GM21367 (cell line): ENCODE data around the gene RAP1GDS1.
"Not testable (repeated sequence)": the region's sequence is repeated elsewhere in the genome, so short reads cannot be mapped to it uniquely, and the experiment has no call there.

ENCODE experiments used
- ATAC-seq: cut with Tn5 transposase; IDR thresholded peaks from one replicate; pipeline ENCODE4 v1.9.1; 2021; ENCODE audit not compliant: unreplicated experiment

RAP1GDS1 gene

GRCh38 chr4:98343626-98344025, 82.4 kb downstream of the RAP1GDS1 start:
- ATAC-seq = no peak

- no peak for ATAC-seq
Measured at GRCh38 chr4:98345838-98346237, 84.7 kb downstream of the RAP1GDS1 start.

GRCh38 chr4:98352396-98352795, 91.2 kb downstream of the RAP1GDS1 start:
- ATAC-seq = peak; percentile 60

DNA sequence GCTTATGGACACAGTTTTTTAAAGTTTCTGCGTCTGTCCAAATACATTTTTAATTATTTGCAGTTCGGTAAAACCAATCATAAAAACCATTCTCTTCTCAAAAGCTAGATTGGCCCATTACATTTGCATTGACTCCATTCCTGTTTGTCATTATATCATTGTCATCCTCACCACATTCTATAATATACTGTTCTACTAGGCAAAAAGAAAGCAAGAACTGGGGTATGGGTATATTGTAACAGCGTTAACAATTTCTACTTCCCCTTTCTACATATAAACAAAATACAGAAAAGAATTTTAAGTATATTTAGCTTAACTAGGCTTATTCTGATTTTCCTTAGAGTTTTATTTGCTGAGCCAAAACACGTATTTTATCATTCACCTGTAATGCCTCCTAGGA, 91.8 kb downstream of the RAP1GDS1 start:
- peak; percentile 76 for ATAC-seq

DNA sequence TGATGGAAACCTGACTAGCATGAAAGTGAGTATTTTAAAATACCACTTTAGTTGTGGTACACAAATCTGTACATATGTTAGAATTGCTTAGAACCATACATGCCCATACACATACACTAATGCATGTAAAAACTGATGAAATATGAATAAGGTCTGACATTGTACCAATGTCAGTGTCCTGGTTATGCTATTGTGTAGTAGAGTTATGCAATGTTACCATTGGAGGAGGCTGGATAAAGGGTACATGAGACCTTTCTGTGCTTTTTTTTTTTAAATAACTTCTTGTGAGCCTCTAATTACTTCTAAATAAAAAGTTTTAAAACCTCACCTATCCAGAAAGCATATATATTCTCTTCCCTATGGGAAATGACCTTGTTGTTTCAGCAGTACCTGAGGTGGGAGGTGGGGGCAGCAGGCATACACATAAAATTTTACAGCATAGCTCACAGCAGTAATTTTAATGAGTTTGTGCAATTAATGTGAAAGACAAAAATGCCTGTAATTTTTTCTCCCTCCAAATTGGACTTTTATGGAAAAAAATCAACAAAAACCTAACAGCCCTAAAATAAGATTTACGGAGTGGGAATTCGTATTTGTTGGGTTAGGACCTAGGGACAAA, 97.6 kb downstream of the RAP1GDS1 start:
- no peak for ATAC-seq

GRCh38 chr4:98359646-98360045, 98.5 kb downstream of the RAP1GDS1 start:
- no peak for ATAC-seq

- no peak for ATAC-seq
Measured at GRCh38 chr4:98363431-98363830, 102.2 kb downstream of the RAP1GDS1 start.

DNA sequence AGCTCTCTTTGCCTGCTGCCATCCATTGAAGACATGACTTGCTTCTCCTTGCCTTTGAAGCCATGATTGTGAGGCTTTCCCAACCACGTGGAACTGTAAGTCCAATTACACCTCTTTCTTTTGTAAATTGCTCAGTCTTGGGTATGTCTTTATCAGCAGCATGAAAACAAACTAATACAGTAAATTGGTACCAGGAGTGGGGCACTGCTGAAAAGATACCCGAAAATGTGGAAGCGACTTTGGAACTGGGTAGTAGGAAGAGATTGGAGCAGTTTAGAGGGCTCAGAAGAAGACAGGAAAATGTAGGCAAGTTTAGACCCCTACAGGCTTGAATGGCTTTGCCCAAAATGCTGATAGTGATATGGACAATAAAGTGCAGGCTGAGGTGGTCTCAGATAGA, 105.1 kb downstream of the RAP1GDS1 start:
- not testable (repeated sequence) for ATAC-seq

DNA sequence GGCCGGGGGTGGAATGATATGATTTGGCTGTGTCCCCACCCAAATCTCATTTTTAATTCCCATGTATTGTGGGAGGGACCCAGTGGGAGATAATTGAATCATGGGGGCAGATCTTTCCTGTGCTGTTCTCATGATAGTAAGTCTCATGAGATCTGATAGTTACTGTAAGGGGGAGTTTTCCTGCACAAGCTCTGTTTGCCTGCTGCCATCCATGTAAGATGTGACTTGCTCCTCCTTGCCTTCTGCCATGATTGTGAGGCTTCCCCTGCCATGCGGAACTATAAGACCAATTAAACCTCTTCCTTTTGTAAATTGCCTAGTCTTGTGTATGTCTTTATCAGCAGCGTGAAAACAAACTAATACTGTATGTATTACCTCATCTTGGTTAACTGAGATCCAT, 106.8 kb downstream of the RAP1GDS1 start:
- not testable (repeated sequence) for ATAC-seq

GRCh38 chr4:98369322-98369721, 108.1 kb downstream of the RAP1GDS1 start:
- ATAC-seq = no peak

DNA sequence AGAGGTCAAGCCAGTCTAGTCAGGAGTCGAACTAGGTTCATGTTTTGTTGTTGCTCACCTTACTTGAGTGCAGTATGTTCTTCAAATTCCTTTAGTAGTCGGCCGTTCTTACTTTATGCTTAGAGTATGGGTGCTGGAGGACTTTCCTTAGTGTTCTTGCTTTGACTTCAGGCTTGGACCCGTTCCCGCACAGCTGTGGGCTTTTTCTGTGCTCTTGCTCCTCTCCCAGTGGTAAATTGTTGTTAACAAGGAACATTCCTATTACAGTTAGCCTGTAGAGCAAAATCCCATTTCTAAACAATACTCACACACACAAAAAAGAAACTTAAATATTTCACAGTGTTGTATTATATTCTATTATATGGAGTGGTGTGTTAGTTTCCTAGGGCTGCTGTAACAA, 113.5 kb downstream of the RAP1GDS1 start:
- ATAC-seq = no peak

DNA sequence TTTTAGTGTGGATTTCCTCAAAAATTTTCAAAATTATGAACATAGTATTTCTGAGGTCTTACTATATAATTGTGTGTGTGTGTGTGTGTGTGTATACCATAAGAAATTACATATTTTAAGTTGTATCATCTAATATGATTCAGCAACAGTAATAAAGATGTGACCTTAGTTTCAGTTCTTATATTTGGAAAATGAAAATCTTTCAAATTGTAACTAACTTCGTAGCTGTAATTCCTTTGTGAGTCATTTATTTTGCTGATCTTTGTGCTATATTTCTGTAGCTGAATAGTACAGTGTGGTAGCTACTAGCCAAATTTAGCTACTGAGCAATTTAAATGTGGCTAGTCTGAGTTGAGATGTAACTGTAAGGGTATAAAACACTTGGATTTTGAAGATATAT, 116.4 kb downstream of the RAP1GDS1 start:
- ATAC-seq = no peak

GRCh38 chr4:98381306-98381705, 120.1 kb downstream of the RAP1GDS1 start:
- ATAC-seq = no peak

DNA sequence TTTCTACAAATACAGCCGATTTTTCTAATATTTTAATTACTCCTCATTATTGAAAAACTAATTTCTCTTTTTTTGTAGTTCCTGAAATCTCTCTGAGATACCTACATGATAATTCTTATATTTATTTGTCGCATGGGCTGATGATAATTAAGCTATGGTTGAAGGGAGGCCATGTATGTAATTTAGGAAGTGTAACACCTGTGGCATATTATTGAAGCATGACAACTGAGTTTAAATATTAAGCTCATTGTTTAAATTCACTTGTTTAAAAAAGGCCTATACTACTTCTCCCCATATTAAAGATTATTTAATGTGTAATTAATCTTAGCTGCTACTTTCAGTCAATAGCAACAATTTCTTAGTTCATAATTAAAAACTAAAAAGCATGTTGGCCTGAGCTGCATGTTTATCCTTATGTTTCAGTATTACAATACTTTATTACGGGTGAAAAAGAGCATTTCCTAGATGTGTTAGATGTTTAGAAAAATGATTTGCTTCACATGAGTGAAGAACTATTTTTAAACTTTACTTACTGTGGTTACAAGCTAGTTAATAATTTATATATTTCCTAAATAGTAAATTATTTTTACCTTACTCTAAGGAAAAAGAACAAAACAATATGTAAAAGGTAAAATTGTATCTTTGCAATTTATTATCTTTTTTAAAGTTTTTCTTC, 122.4 kb downstream of the RAP1GDS1 start:
- ATAC-seq = no peak

DNA sequence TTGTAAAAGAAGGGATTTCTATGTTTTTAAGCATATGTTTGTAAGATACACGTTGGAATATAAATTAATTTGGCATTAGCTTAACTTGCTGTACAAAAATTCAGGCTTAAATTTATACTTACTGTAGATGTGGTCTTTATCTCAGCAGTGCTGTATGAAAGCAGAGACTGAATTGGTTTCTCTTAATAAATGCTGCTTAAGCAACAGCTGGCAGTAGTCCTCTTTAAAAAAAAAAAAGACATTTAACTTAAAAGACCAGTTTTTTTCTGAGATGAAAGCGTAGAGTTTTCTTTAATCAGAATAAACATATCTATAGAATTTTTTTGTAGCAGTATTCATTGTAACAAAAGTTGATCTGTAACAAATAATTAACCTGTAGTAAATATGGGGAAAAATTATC, 124.6 kb downstream of the RAP1GDS1 start:
- no peak for ATAC-seq

DNA sequence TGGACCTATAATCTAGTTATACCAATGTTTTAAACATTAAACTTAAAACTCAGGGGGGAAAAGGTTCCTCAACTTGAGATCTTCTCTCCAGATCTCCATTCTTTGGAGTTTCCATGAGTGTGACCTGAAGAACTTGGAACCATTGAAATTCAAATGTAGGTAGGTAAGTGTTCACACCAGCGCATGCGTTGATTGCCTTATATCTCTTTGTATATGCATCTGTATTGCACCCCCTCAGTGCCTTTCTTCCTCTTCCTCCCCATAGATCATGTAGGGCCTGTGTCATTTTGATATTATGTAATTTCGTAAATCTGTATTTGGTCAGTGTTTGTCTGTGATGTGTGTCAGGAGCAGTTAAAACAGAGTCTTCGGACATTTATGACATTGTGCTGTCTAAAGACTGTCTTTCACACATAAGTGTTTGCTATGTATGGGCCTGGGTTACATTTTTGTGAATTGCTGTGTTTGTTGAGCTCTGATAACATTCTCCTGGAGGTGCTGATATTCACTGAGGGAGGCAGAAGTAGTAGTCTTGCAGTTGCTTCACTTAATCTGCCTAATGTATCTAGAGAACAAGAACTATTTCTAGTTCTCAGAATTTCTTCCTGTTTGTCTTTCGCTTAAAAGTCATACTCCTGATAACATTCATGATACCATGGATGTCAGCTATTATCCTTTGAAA, 126.3 kb downstream of the RAP1GDS1 start:
- no peak for ATAC-seq

DNA sequence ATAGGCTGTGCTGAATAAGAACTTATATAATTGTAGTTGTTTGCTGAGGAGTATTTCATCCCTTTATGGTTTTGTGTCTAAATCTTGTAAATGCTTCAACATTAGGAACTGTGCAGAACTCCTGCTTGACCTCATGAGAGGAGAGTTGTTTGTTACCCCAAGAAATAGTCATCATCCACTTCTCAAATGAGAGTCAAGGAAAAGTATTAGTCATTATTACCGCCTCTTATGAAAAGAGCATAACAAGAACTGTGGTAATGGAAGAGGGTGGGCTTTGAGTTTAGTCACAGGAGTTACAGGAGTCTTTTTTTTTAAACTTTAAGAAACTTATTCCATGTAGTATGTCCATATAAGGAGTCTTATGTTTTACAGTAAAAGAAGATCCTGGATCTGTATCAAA, 132.9 kb downstream of the RAP1GDS1 start:
- ATAC-seq = no peak

DNA sequence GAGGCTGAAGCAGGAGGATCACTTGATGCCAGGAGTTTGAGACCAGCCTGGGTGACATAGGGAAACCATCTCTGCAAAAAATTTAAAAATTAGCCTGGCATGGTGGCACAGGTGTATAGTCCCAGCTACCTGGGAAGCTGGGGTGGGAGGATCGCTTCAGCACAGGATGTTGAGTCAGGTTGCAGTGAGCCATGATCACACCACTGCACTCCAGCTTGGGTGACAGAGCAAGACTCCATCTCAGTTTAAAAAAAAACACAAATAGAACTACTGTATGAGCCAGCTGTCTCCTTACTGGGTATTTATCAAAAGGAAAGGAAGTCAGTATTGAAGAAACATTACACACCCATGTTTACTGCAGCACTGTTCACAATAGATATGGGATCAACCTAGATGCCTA, 138.7 kb downstream of the RAP1GDS1 start:
- no peak for ATAC-seq

DNA sequence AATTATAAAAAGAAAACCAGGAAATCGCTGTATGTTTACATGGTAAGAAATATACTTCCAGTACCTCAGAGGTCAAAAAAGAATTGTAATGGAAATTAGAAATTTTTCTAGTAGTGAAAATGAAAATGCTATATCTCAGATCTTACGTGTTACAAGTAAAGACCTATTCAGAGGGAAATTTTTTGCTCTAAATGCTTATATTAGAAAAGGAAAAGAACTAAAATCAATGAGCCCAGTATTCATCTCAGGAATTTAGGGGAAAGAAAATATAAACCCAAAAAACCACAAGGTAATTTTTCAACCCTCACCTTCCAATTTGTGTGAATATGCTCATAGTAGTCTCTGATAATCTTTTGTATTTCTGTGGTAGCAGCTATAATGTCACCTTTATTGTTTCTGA, 145.6 kb downstream of the RAP1GDS1 start:
- ATAC-seq = no peak

GRCh38 chr4:98411731-98412130, 150.5 kb downstream of the RAP1GDS1 start:
- no peak for ATAC-seq

GRCh38 chr4:98416844-98417243, 155.7 kb downstream of the RAP1GDS1 start:
- no peak for ATAC-seq

DNA sequence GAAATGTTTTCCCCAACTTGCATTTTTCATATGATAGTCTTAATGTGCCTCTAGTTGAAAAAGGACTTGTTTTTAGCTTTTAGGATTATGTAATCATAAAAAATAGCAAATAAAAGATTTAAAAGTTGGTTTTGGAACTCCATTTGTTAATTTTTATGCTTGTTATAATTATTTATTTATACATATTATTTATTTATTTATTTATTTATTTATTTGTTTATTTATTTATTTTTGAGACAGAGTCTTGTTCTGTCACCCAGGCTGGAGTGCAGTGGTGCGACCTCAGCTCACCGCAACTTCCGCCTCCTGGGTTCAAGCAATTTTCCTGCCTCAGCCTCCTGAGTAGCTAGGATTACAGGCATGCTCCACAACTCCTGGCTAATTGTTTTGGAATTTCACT, 159.0 kb downstream of the RAP1GDS1 start:
- not testable (repeated sequence) for ATAC-seq
